Mononuclear cell (primary cell): Measurements from ENCODE around the gene HDDC3. TPM values are rescaled to one million over a fixed set of nuclear protein-coding genes. Genes with fewer than 3 reads are reported as not detected.

ENCODE experiments used
- H3K27me3 ChIP-seq: 2 replicates; pipeline ENCODE4 v1.6.0; 2011; ENCODE audit warnings: low read length, control low read depth; ENCODE audit not compliant: insufficient read depth
- H3K4me1 ChIP-seq: 2 replicates; pipeline ENCODE4 v1.5.1; 2011; ENCODE audit warnings: mild to moderate bottlenecking, low read length, control low read depth; ENCODE audit not compliant: insufficient read depth
- H3K4me3 ChIP-seq: 2 replicates; pipeline ENCODE4 v1.5.1; 2011; ENCODE audit warnings: mild to moderate bottlenecking, low read length, moderate library complexity
- H3K9me3 ChIP-seq: 2 replicates; pipeline ENCODE4 v1.5.1; 2011; ENCODE audit warnings: low read depth, mild to moderate bottlenecking, control low read depth, low read length
- total RNA-seq: library from RNA; depleted of rRNA; stranded (reverse); fragments of >200 nt; gene quantifications from one replicate; pipeline ENCODE4 v1.2.3, GENCODE V29; 2012

HDDC3 gene
- total RNA-seq, 1 donor: 5.0 TPM

DNA sequence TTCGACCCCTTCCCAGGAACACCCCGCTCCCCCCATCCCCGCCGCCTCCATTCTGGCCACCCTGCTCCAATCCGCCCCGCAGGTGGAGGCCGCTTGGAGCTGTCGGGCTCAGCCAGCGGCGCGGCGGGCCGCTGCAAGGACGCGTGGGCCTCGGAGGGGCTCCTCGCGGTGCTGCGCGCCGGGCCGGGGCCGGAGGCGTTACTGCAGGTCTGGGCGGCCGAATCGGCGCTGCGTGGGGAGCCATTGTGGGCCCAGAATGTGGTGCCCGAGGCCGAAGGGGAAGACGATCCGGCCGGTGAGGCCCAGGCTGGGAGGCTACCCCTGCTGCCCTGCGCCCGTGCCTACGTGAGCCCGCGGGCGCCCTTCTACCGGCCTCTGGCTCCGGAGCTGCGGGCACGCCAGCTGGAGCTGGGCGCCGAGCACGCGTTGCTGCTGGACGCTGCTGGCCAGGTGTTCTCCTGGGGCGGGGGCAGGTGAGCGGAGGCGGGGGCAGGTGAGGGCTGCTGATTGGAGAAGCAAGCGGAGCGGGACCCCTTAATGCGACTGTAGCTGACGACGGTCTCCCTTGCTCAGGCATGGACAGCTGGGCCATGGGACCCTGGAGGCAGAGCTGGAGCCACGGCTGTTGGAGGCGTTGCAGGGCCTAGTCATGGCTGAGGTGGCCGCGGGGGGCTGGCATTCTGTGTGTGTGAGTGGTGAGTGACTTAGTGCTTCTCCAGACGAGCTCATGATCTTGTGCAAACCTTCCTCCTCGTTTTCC is 24.9 kb upstream of the HDDC3 start:
- no peak overlapping the region for H3K4me3 ChIP-seq
- no peaks in the 10 kb centered on the region for H3K27me3 ChIP-seq
- peaks cover 24% of the 10 kb centered on the region for H3K4me1 ChIP-seq
- H3K9me3 ChIP-seq: no peaks in the 10 kb centered on the region

DNA sequence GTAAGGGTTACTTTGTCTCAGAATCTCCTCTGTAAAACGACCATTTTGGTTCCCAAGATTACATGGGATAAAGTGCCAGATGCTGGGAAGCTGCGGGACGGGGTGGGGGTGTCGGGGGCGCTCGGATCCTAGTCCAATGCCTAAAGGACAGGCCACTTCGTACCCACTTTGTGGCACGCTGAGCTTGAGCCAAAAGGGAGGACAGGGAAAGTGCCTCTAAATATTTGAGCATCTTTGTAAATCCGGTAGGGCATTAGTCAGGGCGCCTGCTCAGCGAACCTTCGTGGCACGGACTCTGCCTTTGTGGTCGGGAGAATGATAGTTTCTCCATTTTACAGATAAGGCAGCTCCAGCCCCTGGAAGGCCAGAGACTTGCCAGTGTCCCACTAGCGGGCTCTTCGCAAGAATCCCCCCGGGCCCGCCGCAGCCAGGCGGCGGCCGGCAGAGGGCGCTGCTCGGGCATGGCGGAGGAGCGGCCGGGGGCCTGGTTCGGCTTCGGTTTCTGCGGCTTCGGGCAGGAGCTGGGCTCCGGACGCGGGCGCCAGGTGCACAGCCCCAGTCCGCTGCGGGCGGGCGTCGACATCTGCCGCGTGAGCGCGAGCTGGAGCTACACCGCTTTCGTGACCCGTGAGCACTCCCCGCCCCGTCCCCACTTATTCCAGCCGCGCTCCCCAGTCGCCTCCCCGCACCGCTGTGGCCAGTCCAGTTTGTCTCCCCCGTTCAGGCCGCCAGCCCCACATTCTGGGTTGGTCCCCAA is 24.1 kb upstream of the HDDC3 start:
- Histone ChIP-seq H3K27me3 (no peaks in the 10 kb centered on the region), H3K4me3 (peak overlapping the region; percentile 30), H3K4me1 (peaks cover 24% of the 10 kb centered on the region), H3K9me3 (no peaks in the 10 kb centered on the region)

DNA sequence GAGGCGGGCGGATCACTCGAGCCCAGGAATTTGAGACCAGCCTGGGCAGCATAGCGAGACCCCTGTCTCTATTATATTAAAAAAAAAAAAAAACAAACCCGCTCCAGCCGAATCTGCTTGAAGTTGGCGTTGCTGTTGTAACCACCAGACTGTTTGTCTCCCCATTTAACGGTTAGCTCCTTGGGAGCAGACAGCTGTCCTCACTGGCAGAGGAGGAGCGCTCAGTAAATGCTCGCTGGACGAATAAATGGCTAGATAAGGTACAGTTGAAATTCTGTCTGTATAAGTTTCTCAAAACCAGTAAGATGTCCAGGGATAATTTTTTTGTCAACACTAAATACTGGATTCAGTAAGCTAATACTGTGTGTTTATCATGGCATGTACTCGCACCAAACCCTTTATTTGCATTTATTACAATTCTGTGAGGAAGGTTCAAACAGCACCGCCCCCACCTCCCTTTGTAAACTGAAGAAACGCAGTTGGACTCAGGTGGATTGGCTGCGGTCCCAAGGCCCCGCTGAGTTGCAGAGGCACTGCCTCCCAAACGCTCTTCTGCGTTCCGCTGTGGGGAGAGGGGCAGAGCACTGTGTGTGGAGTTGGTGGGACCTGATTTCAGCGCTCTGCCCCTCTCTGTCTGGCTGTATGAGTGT is 23.4 kb upstream of the HDDC3 start:
- H3K4me1 ChIP-seq: peaks cover 24% of the 10 kb centered on the region
- H3K27me3 ChIP-seq: no peaks in the 10 kb centered on the region

DNA sequence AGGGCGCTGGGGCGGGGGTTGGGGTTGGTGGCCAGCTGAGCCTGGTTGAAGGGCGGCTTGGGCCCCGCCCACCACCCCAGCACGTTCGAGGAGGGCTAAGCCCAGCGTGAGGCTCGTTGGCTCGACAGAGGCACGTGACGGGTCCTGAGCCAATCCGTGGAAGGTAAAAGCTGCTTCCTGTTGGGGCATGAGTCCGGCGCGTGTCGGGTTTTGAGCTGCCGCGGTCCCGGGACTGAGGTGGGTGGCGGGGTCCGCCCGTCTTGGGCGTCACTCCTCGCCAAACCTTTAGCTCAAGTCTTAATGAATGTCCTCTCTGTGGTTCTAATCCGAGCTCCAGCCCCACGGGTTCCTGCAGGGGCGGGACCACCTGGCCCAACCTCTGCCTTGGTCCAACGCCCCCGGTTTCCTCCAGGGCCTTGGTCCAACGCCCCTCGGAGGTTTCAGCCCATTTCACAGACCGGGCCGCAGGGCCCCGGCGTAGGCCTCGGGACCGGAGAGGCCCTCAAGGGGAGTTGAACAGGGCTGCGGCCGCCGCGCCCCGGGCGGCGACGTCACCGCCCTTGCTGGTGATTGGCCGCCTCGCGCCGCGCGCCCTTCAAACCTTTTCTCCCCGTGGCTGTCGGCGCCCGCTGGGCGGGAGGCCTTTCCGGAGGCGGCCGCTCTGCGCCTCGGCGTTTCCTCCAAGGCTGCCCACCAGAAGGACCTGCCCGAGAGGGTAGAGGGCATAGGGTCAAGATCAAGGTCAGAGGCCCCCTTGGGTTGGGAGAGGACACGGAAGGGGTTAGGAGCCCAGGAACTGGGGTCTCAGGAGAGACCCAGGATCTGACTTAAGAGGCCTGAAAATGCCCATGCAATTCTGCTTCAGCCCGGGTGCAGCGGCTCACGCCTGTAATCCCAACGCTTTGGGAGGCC is 22.6 kb upstream of the HDDC3 start, which contains the start of gene RCCD1:
RCCD1 (plus strand) TSS at position 173 of the 912 bp plus-strand sequence. CDS start 1,851 bp downstream, outside the sequence.
- Histone ChIP-seq H3K4me1 (peaks cover 24% of the 10 kb centered on the region), H3K27me3 (no peaks in the 10 kb centered on the region), H3K9me3 (no peaks in the 10 kb centered on the region), H3K4me3 (peak within 1 kb of the TSS; percentile 93)

More for the DNA sequence above, 23.4 kb upstream of the HDDC3 start:
- Histone ChIP-seq H3K4me3 (peak overlapping the region; percentile 93), H3K9me3 (no peaks in the 10 kb centered on the region)

DNA sequence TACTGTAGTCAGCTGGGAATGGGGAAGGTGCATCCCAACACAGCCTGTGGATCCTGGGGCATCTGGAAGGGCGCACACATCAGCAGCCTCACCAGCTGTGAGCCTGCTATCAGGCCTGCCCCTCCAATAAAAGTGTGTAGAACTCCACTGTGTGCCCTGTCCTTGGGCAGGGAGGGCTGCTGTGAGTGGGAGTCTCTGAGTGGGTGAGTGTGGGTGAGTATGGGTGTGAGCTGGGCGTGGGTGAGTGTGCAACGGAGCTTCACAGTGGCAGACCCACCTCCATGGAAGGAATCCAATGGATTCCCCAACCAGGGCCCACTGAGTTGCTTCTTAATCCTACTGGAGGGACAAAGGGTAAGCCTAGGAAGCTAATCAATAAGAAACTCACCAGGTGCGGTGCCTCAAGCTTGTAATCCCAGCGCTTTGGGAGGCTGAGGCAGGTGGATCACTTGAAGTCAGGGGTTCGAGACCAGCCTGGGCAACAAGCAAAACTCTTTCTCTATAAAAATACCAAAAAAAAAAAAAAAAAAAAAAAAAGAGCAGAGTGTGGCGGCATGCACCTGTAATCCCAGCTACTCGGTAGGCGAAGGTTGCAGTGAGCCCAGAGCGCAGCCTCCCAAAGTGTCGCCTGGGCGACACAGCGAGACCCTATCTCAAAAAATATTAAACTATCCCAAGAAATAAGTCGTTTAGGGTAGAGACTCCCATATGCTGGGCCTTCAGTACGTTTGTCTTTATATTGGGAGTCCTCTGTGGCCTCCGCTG is 21.8 kb upstream of the HDDC3 start:
- Histone ChIP-seq H3K4me3 (peak overlapping the region; percentile 93), H3K4me1 (peaks cover 32% of the 10 kb centered on the region), H3K9me3 (no peaks in the 10 kb centered on the region), H3K27me3 (no peaks in the 10 kb centered on the region)

DNA sequence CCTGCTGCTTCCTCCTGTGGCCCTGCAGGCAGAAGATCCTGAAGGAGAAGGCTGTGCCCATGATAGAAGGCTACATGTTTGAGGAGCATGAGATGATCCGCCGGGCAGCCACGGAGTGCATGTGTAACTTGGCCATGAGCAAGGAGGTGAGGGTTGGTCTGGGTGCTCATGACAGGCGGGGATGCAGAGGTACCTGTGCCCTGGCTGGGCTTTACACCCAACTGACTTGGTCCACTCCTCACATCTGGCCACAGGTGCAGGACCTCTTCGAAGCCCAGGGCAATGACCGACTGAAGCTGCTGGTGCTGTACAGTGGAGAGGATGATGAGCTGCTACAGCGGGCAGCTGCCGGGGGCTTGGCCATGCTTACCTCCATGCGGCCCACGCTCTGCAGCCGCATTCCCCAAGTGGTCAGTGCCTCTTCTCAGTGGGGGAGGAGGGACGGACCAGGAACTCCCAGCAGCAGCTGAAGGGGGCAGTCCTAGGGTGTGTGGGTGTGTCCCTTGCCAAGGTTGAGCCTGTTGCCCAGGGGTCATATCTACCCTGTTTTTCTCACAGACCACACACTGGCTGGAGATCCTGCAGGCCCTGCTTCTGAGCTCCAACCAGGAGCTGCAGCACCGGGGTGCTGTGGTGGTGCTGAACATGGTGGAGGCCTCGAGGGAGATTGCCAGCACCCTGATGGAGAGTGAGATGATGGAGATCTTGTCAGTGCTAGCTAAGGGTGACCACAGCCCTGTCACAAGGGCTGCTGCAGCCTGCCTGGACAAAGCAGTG is 20.7 kb upstream of the HDDC3 start:
- H3K4me1 ChIP-seq: peaks cover 33% of the 10 kb centered on the region
- no peaks in the 10 kb centered on the region for H3K27me3 ChIP-seq
- no peaks in the 10 kb centered on the region for H3K9me3 ChIP-seq
- no peak overlapping the region for H3K4me3 ChIP-seq

DNA sequence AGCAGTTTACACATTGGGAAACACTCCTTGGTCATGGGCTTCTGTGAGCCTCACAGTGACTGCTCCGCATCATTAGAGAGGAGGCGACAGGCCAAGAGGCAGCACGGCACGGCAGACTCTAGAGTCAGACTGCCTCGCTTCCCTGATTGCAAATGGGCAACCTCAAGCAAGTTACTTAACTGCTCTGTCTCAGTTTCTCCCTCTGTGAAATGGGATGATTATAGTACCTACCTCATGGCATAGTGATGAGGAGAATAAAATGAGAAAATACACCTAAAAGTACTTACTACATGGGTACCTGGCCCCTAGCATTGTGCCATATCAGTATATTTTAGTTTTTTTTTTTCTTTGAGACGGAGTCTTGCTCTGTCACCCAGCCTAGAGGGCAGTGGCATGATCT is 18.3 kb upstream of the HDDC3 start:
- no peak overlapping the region for H3K4me3 ChIP-seq
- no peaks in the 10 kb centered on the region for H3K27me3 ChIP-seq
- peaks cover 22% of the 10 kb centered on the region for H3K4me1 ChIP-seq
- no peaks in the 10 kb centered on the region for H3K9me3 ChIP-seq

DNA sequence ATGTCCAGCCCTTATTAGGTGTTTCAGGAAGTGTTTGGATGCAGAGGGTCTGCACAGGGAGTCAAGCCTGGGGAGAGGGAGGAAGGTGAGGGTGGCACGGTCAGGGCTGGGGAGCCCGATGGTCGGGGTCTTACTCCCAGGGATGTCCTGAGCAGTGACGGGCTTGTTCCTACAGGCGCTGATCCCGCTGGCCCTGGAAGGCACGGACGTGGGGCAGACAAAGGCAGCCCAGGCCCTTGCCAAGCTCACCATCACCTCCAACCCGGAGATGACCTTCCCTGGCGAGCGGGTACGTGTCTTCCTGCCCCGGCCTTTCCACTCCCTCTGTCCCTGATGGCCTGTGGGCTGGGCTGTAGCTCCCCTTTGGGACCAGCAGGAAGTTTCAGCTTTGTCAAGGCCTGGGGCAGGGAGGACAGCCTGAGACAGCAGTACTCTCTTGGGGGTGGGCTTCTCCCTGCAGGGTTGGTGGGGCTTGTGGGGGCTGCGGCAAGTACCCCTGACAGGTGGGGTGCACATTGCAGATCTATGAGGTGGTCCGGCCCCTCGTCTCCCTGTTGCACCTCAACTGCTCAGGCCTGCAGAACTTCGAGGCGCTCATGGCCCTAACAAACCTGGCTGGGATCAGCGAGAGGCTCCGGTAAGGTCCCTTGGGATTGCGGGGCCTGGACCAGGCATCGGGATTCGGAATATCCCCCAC is 17.8 kb upstream of the HDDC3 start:
- Histone ChIP-seq H3K9me3 (no peaks in the 10 kb centered on the region), H3K4me1 (peaks cover 16% of the 10 kb centered on the region), H3K27me3 (no peaks in the 10 kb centered on the region), H3K4me3 (no peak overlapping the region)

DNA sequence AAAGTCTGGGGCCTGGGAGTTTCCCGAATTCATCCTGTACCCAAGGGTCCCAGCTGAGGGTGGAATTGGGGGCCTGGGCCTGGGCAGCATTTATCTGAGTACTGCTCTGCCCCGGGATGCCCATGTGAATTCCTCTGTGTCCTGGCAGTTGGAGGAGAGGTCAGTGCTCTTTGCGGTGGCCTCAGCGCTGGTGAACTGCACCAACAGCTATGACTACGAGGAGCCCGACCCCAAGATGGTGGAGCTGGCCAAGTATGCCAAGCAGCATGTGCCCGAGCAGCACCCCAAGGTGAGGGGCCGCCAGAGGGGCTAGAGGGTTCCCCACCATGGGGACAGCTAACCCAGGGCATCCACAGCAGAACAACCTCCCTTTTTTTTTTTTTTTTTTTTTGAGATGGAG is 16.2 kb upstream of the HDDC3 start:
- H3K4me3 ChIP-seq: no peak overlapping the region
- no peaks in the 10 kb centered on the region for H3K27me3 ChIP-seq
- no peaks in the 10 kb centered on the region for H3K9me3 ChIP-seq
- H3K4me1 ChIP-seq: peaks cover 8% of the 10 kb centered on the region

DNA sequence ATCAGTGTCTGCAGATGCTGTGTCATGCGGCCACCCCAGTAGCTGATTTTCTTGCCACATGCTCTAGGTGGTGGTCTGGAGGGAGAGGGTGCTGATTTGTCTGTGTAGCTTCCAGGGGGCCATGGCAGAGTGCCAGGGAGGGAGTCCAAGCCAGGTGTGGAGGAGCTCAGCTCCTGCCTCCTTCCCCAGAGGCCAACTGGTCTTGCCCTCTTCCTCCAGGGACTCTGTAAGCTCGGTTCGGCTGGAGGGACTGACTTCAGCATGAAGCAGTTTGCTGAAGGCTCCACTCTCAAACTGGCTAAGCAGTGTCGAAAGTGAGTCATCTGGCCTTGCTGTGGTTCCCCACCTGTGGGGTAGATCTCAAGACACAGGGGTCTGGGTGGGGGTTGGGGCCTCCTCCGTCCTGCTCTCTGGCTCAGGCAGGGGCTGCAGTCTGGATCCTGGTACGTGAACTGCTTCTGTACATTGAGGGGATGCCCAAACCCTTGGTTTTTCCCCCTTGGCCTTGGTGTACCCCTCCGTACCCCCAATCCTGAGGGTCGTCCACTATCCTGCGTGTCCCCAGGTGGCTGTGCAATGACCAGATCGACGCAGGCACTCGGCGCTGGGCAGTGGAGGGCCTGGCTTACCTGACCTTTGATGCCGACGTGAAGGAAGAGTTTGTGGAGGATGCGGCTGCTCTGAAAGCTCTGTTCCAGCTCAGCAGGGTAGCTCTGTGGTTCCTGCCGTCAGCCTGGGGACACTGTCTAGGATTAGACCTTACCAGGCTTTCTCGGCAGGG is 15.4 kb upstream of the HDDC3 start:
- H3K27me3 ChIP-seq: no peaks in the 10 kb centered on the region
- no peak overlapping the region for H3K4me3 ChIP-seq
- no peaks in the 10 kb centered on the region for H3K9me3 ChIP-seq
- peaks cover 8% of the 10 kb centered on the region for H3K4me1 ChIP-seq

DNA sequence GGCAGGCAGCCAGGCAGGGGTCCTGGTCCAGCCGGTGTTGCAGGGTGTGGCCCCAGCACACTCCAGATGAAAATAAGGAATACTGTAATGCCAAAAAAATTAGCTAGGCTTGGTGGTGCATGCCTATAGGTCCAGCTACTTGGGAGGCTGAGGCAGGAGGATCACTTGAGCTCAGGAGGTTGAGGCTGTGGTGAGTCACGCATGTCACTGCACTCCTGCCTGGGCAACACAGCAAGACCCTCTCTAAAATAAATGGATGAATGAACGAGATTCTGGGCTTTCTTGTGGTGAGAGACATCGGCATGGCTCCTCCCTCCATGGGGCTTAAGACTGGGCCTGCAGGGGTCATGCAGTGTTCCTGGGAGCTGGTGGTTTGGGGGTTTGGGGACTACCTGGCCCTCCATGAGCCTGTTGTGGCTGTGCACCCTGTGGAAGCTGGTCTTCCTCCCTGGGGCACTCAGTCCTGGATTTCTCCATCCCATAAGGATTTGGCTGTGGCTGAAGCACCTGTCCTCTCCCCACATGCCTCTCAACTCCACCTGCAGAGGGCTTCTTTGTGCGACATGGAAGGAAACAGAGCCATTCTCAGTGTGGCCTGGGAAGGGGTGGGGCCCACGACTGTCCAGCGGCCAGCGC is 14.7 kb upstream of the HDDC3 start:
- H3K9me3 ChIP-seq: no peaks in the 10 kb centered on the region
- H3K4me1 ChIP-seq: peaks cover 8% of the 10 kb centered on the region
- no peaks in the 10 kb centered on the region for H3K27me3 ChIP-seq
- H3K4me3 ChIP-seq: no peak overlapping the region

DNA sequence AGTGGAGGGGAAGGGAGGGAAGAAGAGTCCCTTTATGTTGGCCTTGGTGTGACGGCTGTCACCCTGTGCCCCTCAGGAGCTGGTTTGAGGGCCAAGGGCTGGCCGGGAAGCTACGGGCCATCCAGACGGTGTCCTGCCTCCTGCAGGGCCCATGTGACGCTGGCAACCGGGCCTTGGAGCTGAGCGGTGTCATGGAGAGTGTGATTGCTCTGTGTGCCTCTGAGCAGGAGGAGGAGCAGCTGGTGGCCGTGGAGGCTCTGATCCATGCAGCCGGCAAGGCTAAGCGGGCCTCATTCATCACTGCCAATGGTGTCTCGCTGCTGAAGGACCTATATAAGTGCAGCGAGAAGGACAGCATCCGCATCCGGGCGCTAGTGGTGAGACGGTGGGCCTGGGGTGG is 14.2 kb upstream of the HDDC3 start:
- no peaks in the 10 kb centered on the region for H3K27me3 ChIP-seq
- no peaks in the 10 kb centered on the region for H3K9me3 ChIP-seq
- no peak overlapping the region for H3K4me3 ChIP-seq
- peaks cover 8% of the 10 kb centered on the region for H3K4me1 ChIP-seq
